Measurements from ENCODE around the gene FABP1. TPM values are rescaled to one million over a fixed set of nuclear protein-coding genes. Genes with fewer than 3 reads are reported as not detected.
A peak's percentile ranks its signal among the peaks of the same experiment; 100 is the strongest.

FABP1 gene
- total RNA-seq, 1 experiment from 2014 or later = not detected

DNA sequence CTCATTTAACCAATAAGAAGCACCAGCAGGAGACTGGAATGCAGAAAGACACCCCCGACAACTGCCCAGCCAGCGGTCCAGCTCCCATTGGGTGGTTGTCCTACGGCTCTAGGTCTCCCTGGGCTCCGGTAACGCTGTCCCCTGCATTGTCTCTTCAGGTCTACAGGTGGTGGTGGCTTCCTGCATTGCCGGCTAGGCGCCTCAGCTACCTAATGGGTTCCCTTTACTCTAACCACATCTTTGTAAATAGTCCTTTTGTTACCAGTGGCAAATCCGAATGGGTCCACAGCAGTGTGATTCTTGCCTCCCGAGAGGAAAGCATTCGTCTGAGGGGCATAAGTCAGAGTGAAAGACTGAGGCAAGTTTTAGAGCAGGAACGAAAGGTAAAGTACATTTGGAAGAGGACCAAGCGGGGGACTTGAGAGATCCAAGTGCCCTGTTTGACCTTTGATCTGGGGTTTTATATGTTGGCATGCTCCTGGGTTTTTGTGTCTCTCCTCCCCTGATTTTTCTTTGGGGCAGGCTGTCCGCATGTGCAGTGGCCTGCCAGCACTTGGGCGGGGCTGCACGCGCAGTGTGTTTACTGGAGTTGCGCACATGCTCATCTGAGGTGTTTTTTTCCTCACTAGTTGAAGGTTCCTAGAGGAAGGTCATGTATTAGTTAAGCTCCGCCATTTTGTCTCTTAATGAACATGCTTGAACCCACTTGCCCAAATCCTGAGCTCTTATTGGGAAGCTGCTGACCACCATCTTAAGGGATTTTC lies 11.0 kb downstream of the FABP1 start:
- no peak for DNase-seq (ENCODE audit: extremely low read depth, low read depth)

DNA sequence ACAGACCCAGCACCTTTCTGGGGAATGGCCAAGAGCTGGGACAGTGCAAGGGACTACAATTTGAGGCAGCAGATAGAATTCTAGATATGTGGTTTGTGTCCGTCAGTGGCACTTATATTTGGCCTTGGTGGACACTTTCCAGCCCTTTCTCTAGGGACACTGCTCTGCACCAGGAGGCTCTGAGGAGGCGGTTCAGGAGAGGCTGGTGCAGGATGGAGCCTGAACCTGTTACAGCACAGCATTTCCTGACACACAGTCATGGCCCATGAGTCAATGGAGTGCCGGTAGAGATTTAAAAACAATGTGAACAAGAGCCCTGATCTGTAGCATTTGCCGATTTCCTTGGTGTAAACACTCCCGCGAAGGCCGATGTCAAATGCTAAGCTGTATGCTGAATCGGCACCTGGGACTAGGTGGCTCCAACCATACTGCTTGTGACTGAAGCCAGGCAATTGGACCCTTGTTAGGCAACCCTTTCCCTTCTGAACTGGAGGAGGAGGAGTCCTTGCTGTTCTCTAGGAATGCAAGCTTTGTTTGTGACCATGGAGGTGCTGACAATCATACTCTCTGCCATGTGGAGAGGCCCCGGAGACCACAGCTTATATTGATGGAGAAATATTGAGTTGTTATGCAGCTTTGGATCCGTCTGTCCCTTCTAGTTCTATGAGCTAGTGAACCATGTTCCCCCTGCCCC lies 11.9 kb downstream of the FABP1 start:
- no peak for DNase-seq (ENCODE audit: extremely low read depth, low read depth)

DNA sequence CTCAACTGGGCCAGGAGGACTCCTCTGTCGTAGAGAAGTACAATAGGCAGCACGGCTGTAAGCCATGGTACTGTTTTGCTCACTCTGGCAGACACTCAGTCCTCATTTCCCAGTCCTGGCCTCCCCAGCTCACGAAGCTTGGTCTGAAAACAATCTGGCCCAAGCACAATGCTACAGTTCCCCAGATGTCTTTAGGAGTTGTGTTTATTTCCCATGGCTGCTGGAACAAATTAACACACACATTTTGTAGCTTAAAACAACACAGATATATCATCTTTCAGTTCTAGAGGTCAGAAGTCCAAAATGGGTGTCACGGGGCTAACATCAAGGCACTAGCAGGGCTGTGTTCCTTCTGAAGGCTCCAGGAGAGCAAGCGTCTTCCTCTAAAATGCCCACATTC lies 13.0 kb downstream of the FABP1 start:
- no peak for DNase-seq (ENCODE audit: extremely low read depth, low read depth)

DNA sequence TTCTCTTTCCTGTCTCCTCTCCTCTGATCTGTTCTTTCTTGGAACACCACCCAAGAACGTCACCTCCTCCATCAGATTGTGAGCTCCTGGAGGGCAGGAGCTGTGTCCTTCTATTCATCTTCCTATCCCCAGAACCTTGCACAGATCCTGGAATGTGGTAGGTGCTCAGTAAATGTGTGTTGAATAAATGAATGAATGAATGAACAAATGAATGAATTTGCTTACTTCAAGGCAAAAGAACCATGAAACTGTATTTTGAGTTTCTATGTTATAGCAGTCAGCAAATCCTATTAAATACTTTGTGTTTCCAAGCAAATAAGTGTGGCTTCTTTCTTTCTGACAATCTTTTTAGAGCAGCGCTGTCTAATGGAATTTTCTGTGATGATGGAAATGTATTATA lies 14.8 kb downstream of the FABP1 start:
- DNase-seq (ENCODE audit: extremely low read depth, low read depth) = no peak

DNA sequence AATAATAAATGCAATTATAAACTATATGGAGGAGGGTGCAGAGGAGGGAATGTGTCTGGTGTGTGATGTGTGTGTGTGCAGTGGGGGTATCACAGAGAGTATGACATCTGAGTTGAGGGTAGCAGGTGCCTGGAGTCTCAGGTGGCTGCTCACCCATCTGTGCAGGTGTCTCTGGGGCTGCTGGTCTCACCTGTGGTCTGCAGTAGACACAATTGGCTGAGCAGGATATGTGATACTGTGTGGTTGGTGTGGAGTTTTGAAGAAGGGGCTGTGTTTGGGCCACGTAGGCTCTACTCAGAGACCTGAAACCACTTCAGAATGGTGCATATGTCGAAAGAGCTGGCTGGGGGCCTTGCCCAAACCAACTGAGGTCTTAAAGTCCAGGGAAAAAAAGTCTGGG lies 17.0 kb downstream of the FABP1 start:
- DNase-seq (ENCODE audit: extremely low read depth, low read depth) = no peak

DNA sequence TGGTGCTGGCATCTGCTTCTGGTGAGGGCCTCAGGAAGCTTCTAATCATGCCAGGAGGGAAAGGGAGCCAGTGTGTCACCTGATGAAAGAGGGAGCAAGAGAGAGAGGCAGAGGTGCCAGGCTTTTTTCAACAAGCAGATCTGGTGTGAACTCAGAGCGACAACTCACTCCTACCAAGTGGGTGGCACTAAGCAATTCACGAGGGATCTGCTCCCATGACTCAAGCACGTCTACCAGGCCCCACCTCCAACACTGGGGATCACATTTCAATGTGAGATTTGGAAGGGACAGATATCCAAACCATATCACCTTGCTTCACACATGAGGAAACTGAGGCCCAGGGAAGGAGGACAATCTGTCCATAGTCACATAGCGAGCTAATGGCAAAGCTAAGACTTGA lies 19.1 kb downstream of the FABP1 start:
- DNase-seq (ENCODE audit: extremely low read depth, low read depth) = no peak

DNA sequence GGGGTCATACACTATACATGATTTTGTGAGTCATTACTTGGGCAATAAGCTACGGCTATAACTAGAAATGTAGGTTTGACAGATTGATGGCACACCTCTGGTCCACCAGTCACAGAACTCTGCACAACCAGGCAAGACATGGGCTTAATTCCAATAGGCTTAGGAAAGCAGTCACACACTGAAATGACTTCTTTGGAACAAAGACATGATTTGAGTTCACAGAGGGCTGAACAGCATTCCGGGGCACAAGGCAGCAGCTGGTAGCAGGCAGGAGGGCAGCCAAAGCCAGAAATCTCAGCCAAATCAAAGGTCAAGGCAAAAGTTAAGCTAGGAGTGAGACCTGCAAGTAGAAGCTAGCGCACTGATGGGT lies 27.4 kb downstream of the FABP1 start:
- DNase-seq (ENCODE audit: extremely low read depth, low read depth) = no peak

DNA sequence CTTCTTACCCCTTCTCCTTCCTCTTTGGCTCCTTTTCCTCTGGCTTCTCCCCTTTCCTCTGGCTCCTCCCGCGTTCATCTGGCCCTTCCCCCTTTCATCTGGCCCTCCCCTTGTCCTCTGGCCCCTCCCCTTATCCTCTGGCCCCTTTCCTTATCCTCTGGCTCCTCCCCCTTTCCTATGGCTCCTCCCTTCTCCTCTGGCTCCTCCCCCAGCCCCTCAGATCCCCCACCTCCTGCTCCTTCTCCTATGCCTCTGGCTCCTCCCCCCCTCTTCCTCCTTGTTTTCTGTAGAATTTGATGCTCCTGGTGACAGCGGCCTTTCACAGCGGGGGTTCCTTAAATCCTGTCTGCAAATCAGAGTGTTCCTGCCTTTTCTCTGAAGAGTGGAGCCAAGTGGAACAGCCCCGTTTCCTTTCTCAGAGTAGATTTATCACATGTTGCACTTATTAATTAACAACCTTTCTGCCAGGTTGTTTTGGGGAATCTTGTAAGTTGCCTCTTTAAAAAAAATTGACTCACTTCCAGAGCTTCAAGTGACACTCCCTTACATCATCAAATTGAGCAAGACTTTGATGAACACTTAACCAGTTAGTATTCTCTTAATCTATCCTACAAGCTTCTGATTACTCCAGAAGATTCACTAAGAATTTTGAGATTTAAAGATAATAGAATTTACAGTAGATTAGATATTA lies 27.9 kb downstream of the FABP1 start:
- DNase-seq (ENCODE audit: extremely low read depth, low read depth) = peak; percentile 22

DNA sequence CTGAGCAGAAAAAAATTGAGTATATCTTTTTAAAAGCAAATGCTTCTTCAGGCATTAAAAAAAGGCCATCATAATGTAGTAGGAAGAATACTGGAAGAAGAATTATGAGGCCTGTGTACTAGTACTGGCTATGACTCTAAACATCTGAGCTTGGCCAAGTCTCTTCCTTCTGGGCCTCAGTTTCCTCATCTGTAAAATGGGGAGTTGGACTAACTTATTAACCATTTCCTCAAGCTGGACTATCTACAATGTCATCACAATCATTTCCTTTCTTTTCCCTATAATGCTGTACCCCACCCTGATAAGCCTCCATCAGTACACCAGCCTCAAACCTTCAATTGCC lies 29.3 kb downstream of the FABP1 start:
- no peak for DNase-seq (ENCODE audit: extremely low read depth, low read depth)

DNA sequence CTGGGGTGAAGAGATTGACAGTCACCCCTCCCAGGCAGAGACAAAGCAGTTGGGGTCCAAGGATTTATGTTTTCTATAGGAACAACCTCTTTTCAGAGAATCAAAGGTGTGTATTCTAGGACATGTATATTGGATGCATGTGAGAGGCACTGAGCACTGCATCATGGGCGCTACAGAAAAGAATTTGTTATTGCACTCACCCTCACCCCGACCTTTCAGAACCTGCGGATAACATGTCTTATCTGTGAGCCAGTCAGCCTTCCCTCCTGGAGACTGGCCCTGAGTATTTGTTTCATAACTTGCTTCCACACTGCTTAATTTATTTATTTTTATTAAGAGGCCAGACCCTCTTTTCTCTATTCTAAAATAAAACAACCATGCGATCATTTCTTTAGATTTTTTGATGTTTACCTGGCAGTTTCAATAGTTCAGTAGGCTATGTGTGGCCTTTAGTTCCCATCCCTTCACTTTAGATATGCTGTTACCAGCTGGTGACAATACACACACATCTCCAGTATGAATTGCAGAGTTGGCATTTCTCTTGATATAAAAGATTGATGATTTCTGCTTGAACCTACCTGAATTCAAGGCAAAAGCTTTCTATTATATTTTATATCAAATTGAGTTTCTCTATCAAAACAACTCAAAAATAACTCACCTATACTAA lies 29.8 kb downstream of the FABP1 start:
- DNase-seq (ENCODE audit: extremely low read depth, low read depth) = no peak

DNA sequence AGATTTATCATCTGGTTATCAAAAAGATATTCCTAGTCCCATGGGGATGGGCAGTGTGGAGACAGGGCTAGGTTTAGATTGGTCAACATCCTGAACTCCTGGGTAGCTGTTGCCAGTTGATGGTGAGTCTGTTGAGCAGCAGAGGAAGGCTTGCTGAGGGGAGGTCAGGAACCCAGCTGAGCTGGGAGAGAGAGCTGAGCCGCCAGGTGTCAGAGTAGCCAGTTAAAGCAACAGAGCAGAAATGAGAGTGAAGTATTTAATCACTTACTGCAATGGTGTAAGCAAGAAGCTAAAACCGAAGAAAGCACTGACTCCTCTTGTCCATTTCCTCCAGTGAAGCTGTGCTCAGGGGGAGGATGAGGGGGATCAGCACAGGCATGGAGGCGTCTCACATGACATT lies 30.7 kb downstream of the FABP1 start:
- DNase-seq (ENCODE audit: extremely low read depth, low read depth) = no peak

DNA sequence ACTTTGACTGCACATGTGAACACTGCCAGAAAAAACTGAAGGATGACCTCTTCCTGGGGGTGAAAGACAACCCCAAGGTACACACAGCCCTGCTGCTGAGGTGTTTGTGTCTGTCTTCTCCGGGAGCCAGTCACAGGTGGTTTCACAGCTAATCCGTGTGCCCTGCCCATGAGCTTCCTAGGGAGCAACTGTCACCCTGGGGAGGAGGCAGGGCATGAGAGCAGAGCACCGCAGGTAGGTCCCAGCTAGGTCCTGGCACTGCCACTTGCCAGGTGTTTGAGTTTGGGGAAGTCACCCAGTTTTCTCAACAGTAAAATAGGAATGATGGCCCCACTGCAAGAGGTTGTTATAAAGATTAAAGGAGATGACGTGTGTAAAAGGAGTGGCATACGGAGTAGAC lies 31.2 kb downstream of the FABP1 start:
- no peak for DNase-seq (ENCODE audit: extremely low read depth, low read depth)

DNA sequence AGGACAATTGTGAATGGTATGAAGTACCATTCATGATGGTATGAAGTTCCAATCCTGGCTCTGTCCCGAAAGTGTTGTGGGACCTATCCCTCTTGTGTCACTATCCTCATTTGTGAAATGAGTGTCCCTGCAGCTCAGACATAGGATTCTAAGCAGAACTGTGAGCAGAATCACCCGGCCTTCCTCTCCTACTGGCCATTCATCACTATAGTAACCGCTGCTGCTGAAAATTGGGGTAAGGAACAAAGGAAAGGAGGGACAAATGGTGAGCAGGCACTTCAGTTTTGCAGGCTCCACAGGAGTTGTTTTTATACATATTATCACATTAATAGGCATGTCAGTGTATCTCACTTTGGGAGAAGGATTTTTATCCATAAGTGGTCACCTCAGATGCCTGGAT lies 32.8 kb downstream of the FABP1 start:
- DNase-seq (ENCODE audit: extremely low read depth, low read depth) = no peak

DNA sequence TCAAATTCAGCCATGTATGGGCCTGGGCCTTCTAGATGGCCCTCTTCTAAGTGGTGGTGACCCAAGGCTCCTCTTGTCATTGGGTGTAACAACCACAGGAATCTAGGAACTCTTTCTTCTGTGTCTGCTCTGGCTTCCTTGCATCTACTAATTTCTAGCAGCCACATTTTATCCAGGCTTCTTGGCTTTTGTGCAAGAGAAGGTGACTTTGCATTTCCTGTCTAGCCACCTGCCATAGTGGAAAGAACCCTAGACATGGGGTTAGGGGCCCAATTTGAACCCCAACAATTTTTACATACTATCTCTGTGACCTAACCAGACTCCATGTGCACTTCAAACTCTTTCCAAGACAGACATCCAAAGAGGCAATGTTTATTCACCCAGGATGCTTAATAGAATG lies 35.1 kb downstream of the FABP1 start:
- no peak for DNase-seq (ENCODE audit: extremely low read depth, low read depth)

DNA sequence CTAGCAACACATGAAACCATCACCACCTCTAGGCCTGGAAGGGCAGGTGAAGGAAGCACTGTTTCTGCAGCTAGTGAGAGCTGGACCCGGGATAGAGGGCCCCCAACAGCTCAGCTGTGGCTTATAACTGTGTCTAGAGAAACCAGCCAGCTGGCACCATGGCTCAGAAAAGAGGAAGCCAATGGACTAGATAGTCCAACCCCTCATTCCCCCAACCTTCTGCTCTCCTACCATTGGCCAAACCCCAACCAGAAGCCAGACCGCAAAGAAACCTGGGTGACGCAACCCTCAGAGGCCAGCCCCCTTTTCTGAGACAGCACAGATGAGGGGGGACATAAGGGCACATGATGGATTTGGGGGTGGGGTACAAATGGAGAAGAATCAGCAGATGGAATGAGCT lies 35.9 kb downstream of the FABP1 start:
- DNase-seq (ENCODE audit: extremely low read depth, low read depth) = no peak

DNA sequence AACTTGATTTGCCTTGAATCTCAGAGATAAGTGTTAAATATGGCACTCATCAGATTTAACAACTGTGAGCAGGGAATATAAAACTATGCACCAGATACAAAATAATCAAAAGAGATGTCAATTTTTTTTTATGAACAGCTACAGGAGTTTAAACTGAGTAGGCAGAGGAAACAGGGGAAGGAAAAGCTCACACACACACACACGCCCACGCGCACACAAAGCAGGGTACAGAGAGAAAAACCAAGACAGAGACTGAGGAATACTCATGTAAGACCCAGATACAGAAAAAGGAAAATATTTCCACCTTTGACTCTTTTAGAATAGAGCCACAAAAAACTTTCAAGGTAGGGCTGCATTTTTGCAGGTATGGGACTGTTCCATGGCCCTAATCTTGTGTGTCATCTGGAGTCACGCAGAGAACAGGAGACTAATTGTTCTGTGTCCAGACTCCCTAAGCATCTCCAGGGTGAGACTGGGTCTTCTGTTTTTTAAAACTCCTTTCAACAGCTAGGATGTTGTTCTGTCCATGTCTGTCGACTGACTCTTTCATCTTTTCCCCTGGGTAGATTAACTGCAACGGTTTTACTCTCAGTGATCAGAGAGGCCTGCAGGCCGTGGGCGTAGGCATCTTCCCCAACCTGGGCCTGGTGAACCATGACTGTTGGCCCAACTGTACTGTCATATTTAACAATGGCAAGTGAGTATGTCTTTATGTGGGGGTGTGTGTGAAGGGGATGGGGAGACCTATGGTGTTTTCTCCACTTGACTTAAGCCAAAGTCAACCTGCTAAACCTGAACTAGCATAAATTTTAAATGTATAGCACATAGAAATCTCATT lies 37.2 kb downstream of the FABP1 start:
- no peak for DNase-seq (ENCODE audit: extremely low read depth, low read depth)

DNA sequence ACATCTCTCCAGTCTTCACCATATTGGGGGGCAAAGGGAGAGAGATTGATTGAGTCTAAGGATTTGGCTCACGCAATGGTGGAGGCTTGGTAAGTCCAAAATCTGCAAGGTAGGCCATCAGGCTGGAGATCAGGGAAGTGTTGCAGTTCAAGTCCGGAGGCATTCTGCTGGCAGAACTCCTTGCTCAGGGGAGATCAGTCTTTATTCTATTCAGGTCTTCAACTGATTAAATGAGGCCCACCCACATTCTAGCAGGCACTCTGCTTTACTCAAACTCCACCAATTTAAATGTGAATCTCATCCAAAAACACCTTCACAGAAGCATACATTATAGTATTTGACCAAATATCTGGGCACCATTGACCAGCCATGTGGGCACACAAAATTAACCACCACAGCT lies 38.9 kb downstream of the FABP1 start:
- no peak for DNase-seq (ENCODE audit: extremely low read depth, low read depth)

DNA sequence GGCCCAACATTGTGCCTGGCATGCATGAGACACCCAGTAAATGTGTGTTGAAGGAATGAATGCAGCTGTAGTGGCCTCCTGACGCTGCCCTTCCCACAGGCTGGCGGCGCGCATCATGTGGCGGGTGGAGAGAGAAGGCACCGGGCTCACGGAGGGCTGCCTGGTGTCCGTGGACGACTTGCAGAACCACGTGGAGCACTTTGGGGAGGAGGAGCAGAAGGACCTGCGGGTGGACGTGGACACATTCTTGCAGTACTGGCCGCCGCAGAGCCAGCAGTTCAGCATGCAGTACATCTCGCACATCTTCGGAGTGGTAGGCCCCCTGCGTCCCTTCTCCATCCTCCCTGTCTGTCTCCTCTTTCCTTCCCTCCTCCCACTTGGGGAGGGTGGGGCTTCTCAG lies 40.1 kb downstream of the FABP1 start:
- no peak for DNase-seq (ENCODE audit: extremely low read depth, low read depth)

DNA sequence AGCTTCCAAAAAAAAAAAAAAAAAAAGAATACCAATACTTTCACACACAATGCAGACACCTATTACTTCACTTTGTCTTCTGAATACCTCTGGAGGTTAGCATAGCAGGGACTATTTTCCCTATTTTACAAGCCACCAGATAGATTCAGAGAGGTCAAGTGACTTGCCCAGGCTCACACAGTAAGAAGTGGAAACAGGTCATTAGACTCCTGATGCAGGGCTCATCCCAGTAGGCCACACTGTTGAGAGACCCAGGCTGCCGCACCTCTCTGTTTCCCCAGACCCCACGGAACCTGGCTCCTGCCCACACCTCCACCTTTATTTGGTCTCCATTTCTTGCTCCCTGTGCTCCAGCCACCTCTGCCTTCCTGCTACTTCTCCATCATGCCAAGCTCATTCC lies 40.8 kb downstream of the FABP1 start:
- DNase-seq (ENCODE audit: extremely low read depth, low read depth) = no peak

DNA sequence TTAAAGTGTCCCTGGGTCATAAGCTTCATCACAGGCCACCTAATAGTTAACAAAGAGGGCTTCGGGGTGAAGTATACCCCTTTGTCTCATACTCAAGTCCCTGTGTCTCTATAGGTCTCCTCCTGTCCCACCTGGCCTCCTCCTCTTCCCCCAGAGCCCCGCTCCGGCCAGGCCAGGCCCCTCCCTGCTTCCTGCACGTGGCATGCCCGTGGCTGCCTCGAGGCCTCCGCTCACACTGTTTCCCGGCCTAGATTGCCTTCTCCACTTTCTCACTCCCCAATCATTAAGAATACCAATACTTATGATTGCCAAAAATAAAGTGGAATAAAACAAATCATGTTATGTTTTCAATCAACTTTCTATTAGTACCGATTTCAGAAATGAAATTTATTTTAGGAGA lies 41.5 kb downstream of the FABP1 start:
- DNase-seq (ENCODE audit: extremely low read depth, low read depth) = no peak

DNA sequence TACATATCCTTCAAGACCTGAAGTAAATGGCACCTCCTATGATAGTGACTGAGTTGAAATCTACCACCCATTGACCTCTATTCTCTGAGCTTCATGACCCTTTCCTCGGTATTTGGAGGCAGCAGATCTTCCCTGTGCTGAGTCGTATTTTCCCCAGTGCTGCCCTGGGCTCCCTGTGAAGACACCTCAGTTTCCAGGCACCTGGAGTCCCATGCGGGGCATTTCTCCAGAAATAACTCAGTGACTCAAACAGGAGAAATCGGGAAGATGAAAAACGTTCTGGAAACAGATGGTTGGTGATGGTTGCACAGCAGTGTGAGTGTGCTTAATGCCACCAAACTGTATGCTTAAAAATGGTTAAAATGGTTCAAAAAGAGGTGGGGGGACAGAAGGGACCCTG lies 42.3 kb downstream of the FABP1 start:
- no peak for DNase-seq (ENCODE audit: extremely low read depth, low read depth)
